ENCODE results near the gene PRKN. TPM values are rescaled to one million over a fixed set of nuclear protein-coding genes. Genes with fewer than 3 reads are reported as not detected.
A peak's percentile ranks its signal among the peaks of the same experiment; 100 is the strongest.

PRKN gene
- total RNA-seq, 2 donors from 2014 or later = 3.3 to 4.8 TPM

DNA sequence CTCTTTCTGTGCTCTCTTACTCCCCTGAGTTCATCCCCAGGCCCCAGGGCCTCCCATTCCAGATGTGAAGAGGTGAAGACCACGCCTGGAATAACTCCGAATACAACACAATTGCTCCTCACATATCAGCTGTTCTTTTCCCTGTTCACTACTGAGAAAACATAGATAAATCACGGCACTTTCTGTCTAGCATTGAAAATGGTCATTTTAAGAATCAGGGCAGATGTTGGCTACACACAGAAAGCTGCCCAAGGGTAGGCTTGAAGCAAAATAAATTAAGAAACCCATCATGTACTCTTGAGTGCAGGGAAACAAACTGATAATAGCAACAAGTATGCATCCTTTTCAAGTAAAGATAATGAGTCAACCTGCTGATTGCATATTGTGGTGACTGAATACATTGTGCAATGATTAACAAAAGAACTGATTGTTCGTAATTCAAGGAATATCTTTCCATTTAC lies 382.5 kb downstream of the PRKN start:
- no peak overlapping the region for H3K4me3 ChIP-seq (ENCODE audit: low read length)
- 84 to 100% methylated on average over 2 to 4 of the region's 4 CpGs for WGBS, 2 experiments (ENCODE audit: insufficient coverage in 1 of 2, insufficient read length in 1 of 2)
- Mint-ChIP-seq H3K4me1 (peaks cover 29% of the 10 kb centered on the region), H3K36me3 (ENCODE audit: low read depth) (no peaks in the 10 kb centered on the region), H3K27ac (peak overlapping the region; percentile 1), H3K4me3 (no peak overlapping the region), H3K9me3 (peaks cover 13% of the 10 kb centered on the region), H3K27me3 (ENCODE audit: insufficient read depth) (no peaks in the 10 kb centered on the region)
- DNase-seq = no peak
- TF ChIP-seq, protein P1, sequence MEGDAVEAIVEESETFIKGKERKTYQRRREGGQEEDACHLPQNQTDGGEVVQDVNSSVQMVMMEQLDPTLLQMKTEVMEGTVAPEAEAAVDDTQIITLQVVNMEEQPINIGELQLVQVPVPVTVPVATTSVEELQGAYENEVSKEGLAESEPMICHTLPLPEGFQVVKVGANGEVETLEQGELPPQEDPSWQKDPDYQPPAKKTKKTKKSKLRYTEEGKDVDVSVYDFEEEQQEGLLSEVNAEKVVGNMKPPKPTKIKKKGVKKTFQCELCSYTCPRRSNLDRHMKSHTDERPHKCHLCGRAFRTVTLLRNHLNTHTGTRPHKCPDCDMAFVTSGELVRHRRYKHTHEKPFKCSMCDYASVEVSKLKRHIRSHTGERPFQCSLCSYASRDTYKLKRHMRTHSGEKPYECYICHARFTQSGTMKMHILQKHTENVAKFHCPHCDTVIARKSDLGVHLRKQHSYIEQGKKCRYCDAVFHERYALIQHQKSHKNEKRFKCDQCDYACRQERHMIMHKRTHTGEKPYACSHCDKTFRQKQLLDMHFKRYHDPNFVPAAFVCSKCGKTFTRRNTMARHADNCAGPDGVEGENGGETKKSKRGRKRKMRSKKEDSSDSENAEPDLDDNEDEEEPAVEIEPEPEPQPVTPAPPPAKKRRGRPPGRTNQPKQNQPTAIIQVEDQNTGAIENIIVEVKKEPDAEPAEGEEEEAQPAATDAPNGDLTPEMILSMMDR (conservative IDR thresholded peaks at IDR 0.05) = no peak
- no peak overlapping the region for H3K27ac ChIP-seq (ENCODE audit: low read depth, low read length)
- no peaks in the 10 kb centered on the region for H3K36me3 ChIP-seq (ENCODE audit: control insufficient read depth, insufficient read depth, low read length)
- peaks cover 17% of the 10 kb centered on the region for H3K4me1 ChIP-seq (ENCODE audit: control insufficient read depth, insufficient read depth, low read length)
- H3K27me3 ChIP-seq (ENCODE audit: control insufficient read depth, insufficient read depth, low read length, poor library complexity, severe bottlenecking) = no peaks in the 10 kb centered on the region
- H3K9ac ChIP-seq (ENCODE audit: extremely low read depth, low read length, poor library complexity, severe bottlenecking) = no peak overlapping the region
- no peaks in the 10 kb centered on the region for H3K9me3 ChIP-seq (ENCODE audit: control insufficient read depth, low read length)

DNA sequence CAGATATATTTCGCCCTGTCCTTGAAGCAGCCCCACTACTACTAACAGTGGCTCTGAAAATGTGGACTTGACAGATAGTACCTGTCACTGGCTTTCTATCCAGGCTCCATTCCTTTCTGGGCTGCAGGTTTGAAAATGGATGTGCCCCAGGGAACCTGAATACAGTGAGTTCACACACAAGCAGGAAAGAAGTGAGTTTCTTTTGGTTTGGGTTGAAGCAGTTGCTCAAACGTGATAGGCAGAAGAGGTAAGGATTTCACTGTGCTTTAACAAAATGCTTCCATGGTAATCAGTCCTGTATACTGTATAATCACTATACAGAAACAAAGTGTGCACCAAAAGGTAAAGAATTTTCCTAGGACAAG lies 382.9 kb downstream of the PRKN start:
- TF ChIP-seq, protein P1 (conservative IDR thresholded peaks at IDR 0.05) = no peak
- Histone ChIP-seq H3K9me3 (ENCODE audit: control insufficient read depth, low read length) (no peaks in the 10 kb centered on the region), H3K27ac (ENCODE audit: low read depth, low read length) (no peak overlapping the region), H3K9ac (ENCODE audit: extremely low read depth, low read length, poor library complexity, severe bottlenecking) (no peak overlapping the region), H3K4me1 (ENCODE audit: control insufficient read depth, insufficient read depth, low read length) (peaks cover 17% of the 10 kb centered on the region), H3K36me3 (ENCODE audit: control insufficient read depth, insufficient read depth, low read length) (no peaks in the 10 kb centered on the region), H3K27me3 (ENCODE audit: control insufficient read depth, insufficient read depth, low read length, poor library complexity, severe bottlenecking) (no peaks in the 10 kb centered on the region), H3K4me3 (ENCODE audit: low read length) (no peak overlapping the region)
- no peak overlapping the region for H3K4me3 Mint-ChIP-seq
- H3K27me3 Mint-ChIP-seq (ENCODE audit: insufficient read depth) = no peaks in the 10 kb centered on the region
- DNase-seq = no peak
- peaks cover 29% of the 10 kb centered on the region for H3K4me1 Mint-ChIP-seq
- H3K27ac Mint-ChIP-seq = no peak overlapping the region
- no peaks in the 10 kb centered on the region for H3K36me3 Mint-ChIP-seq (ENCODE audit: low read depth)
- peaks cover 14% of the 10 kb centered on the region for H3K9me3 Mint-ChIP-seq
- WGBS, 2 experiments (ENCODE audit: insufficient coverage in 1 of 2, insufficient read length in 1 of 2) = 64 to 100% methylated on average over 1 to 2 of the region's 2 CpGs

DNA sequence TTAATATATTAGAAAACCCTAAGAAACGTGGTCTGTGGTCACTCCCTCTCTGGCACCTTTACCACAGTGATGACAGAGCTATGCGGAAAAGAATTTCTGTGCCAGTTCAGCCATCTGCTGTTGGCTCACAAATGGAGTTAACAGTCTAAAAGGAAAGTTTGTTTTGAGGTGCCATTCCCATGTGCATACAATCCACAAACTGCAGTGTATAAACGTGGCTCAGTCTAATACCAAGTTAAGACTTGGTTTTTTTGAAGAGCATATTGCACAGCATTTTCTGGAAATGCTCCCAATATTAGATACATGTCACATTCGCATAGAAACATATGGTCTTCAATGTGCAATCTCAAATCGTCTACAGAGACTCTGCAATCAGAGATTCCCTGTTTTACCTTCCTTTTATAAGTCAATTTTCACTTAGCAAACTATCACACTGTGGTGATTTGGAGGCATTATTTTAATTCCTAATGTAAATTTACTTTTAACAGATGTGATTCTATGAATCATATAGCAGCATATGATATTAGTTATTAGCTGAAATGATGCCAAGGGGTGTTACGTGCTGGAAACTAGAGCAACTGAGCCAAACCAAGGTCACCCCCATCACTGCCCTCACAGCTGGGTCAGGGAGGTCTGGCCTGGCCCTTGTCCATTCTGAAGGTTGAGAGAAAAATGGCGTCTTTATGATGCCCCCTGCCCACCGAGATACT lies 383.5 kb downstream of the PRKN start:
- Histone ChIP-seq H3K27ac (ENCODE audit: low read depth, low read length) (no peak overlapping the region), H3K9me3 (ENCODE audit: control insufficient read depth, low read length) (no peaks in the 10 kb centered on the region), H3K4me1 (ENCODE audit: control insufficient read depth, insufficient read depth, low read length) (peaks cover 17% of the 10 kb centered on the region), H3K36me3 (ENCODE audit: control insufficient read depth, insufficient read depth, low read length) (no peaks in the 10 kb centered on the region), H3K4me3 (ENCODE audit: low read length) (no peak overlapping the region), H3K9ac (ENCODE audit: extremely low read depth, low read length, poor library complexity, severe bottlenecking) (no peak overlapping the region), H3K27me3 (ENCODE audit: control insufficient read depth, insufficient read depth, low read length, poor library complexity, severe bottlenecking) (no peaks in the 10 kb centered on the region)
- no peaks in the 10 kb centered on the region for H3K36me3 Mint-ChIP-seq (ENCODE audit: low read depth)
- DNase-seq = no peak
- H3K27me3 Mint-ChIP-seq (ENCODE audit: insufficient read depth) = no peaks in the 10 kb centered on the region
- H3K9me3 Mint-ChIP-seq = peaks cover 17% of the 10 kb centered on the region
- H3K4me1 Mint-ChIP-seq = peaks cover 29% of the 10 kb centered on the region
- no peak overlapping the region for H3K4me3 Mint-ChIP-seq
- TF ChIP-seq, protein P1 (conservative IDR thresholded peaks at IDR 0.05) = no peak
- 88 to 93% methylated on average over 4 to 8 of the region's 8 CpGs for WGBS, 2 experiments (ENCODE audit: insufficient coverage in 1 of 2, insufficient read length in 1 of 2)
- no peak overlapping the region for H3K27ac Mint-ChIP-seq

All from endodermal cell (in vitro differentiated cells).